Common myeloid progenitor, CD34-positive (primary cell): Measurements from ENCODE around the gene STX16.

Experiments used
- CTCF ChIA-PET: fragments of 350-600 bp; sonication (Branson Sonifier 250); formaldehyde crosslinking; loops from one replicate; lab custom pipeline; 2021; ENCODE audit warnings: antibody characterized with exemption; lab: Charles Lee
- POLR2A ChIA-PET: fragments of 350-600 bp; sonication (Branson Sonifier 250); formaldehyde crosslinking; loops from one replicate; lab custom pipeline; 2021; ENCODE audit warnings: antibody characterized with exemption; lab: Charles Lee
- DNase-seq, 3 donors: peaks; one replicate each; pipeline versions ENCODE4 v3.0.0 to v3.0.0-alpha.2; 2013
- H3K27ac ChIP-seq, 2 experiments: 1 replicate in 1 of 2; 2 replicates in 1 of 2; pipeline ENCODE4 v1.7.0; 2013; ENCODE audit warnings: inconsistent platforms in 2 of 2, low read length in 2 of 2, mild to moderate bottlenecking in 2 of 2, low read depth in 1 of 2, moderate library complexity in 1 of 2; ENCODE audit not compliant: severe bottlenecking in 2 of 2, insufficient read depth in 1 of 2, poor library complexity in 1 of 2
- H3K27me3 ChIP-seq, 5 experiments: replicated peaks in 2 of 5; 1 replicate in 3 of 5; 2 replicates in 2 of 5; pipeline versions ENCODE4 v1.6.1 to v1.7.0; 2013; ENCODE audit warnings: low read length in 4 of 5, mild to moderate bottlenecking in 2 of 5, moderate library complexity in 2 of 5, inconsistent platforms in 1 of 5; ENCODE audit not compliant: insufficient read depth in 5 of 5, control insufficient read depth in 4 of 5
- H3K36me3 ChIP-seq, 4 experiments: 1 replicate in 2 of 4; 2 replicates in 2 of 4; pipeline versions ENCODE4 v1.6.1 to v1.7.0; 2013; ENCODE audit warnings: low read length in 3 of 4, control low read depth in 1 of 4, mild to moderate bottlenecking in 1 of 4; ENCODE audit not compliant: control insufficient read depth in 4 of 4, insufficient read depth in 4 of 4
- H3K4me1 ChIP-seq, 4 experiments: 1 replicate in 3 of 4; 2 replicates in 1 of 4; pipeline versions ENCODE4 v1.6.1 to v1.7.1; 2013; ENCODE audit warnings: low read length in 3 of 4, mild to moderate bottlenecking in 3 of 4, control low read depth in 1 of 4, inconsistent platforms in 1 of 4, moderate library complexity in 1 of 4; ENCODE audit not compliant: control insufficient read depth in 4 of 4, insufficient read depth in 4 of 4; ENCODE audit errors: control extremely low read depth in 1 of 4
- H3K4me3 ChIP-seq, 7 experiments: 1 replicate in 4 of 7; 2 replicates in 3 of 7; pipeline versions ENCODE4 v1.5.1 to v1.7.0; 2013; ENCODE audit warnings: mild to moderate bottlenecking in 7 of 7, low read length in 6 of 7, moderate library complexity in 6 of 7, inconsistent platforms in 2 of 7, low read depth in 2 of 7, control low read depth in 1 of 7; ENCODE audit not compliant: insufficient read depth in 4 of 7, control insufficient read depth in 1 of 7; ENCODE audit errors: extremely low read depth in 1 of 7
- H3K9me3 ChIP-seq, 5 experiments: 1 replicate in 4 of 5; 2 replicates in 1 of 5; pipeline versions ENCODE4 v1.6.1 to v1.7.1; 2013; ENCODE audit warnings: low read length in 4 of 5, mild to moderate bottlenecking in 2 of 5, inconsistent platforms in 1 of 5, low read depth in 1 of 5, moderate library complexity in 1 of 5; ENCODE audit not compliant: control insufficient read depth in 4 of 5, insufficient read depth in 2 of 5; ENCODE audit errors: control extremely low read depth in 1 of 5
- WGBS: methylation state at CpG from one replicate; pipeline ENCODE4 v1.1.5; 2013; ENCODE audit not compliant: insufficient coverage; 5-methylcytosine and 5-hydroxymethylcytosine counted together

The STX16 gene

DNA sequence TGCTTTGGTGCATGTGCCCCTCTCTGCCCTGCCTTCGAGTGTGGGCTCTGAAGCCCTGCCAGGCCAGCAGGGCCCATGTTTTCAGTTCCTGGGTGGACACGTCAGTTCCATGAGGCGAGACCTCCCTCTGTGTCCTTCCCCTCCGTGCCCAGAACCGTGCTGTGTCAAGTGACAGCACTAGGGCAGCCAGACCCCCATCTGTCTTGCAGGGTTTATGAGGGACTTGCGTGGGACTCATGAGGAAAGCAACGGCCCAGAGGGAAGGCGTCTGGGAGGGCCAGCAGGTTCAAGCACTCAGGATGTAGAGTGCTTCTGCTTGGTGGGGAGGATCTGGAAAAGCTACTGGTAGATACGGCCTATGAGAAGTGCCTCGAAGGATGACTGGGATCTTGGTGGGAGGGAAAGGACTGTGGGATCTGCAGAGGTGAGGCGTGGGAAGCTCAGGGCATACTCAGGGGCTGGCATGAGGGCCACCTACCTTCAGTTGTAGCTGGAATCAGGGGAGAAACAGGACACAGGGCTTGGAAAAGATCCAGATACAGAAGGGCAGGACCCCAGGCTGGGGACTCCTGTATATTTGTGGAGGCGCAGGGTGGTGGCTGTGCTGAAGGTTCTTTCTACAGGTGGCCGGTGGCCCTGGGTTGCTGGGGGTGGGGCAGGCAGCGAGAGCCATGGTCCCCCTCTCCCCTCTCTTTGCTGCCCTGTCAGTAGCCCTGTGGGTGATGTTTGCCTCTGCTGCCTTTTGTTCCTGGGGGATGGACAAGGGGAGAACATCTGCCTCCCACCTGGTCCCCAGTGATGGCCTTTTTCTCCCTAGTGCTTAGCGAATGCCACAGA is 47.0 kb downstream of the STX16 start:
- POLR2A ChIA-PET: no interaction called here
- Histone ChIP-seq H3K27me3 (no peaks in the 10 kb centered on the region), H3K27ac (no peak overlapping the region), H3K9me3 (no peaks in the 10 kb centered on the region), H3K36me3 (peaks cover 10 to 65% (median 33%) of the 10 kb centered on the region in 4 experiments), H3K4me1 (peaks cover 0 to 12% (median 11%) of the 10 kb centered on the region in 4 experiments), H3K4me3 (no peak overlapping the region)
- CTCF ChIA-PET: no interaction called here
- no peak for DNase-seq
- 96% methylated on average over 11 of the region's 15 CpGs for WGBS

- DNase-seq: no peak
- ChIA-PET CTCF (no interaction called here), POLR2A (no interaction called here)
- Histone ChIP-seq H3K27ac (no peak overlapping the region), H3K36me3 (peaks cover 18 to 74% (median 42%) of the 10 kb centered on the region in 4 experiments), H3K9me3 (peaks cover 0 to 1% (median 0%) of the 10 kb centered on the region in 5 experiments), H3K27me3 (no peaks in the 10 kb centered on the region), H3K4me3 (no peak overlapping the region), H3K4me1 (peaks cover 0 to 3% (median 2%) of the 10 kb centered on the region in 4 experiments)
- 95% methylated on average over 24 of the region's 27 CpGs for WGBS
Measured at GRCh38 chr20:58698741-58699622, 47.9 kb downstream of the STX16 start.

DNA sequence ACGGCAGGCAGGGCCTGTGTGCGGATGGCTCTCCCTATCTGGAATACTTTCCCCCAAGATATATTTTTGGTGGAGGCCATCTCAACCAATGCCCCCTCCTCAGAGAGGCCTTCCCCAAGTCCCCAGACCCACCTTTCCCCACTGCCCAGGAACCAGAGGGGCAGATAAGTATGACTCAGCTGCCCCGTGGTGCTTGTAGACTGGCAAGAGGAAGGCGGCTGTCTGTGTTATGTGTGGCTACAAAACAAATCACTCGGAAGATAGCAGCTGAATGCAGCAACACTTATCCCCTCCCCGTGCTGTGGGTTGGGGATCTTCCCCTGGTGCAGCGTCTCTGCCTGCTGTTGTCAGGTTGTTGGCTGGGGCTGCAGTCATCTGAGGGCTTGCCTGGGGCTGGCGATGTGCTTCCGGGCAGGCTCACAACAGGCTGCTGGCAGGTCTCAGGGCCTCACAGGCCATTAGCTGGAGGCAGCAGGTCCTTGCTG is 48.6 kb downstream of the STX16 start:
- DNase-seq: no peak
- peaks cover 18 to 81% (median 43%) of the 10 kb centered on the region in 4 experiments for H3K36me3 ChIP-seq

DNA sequence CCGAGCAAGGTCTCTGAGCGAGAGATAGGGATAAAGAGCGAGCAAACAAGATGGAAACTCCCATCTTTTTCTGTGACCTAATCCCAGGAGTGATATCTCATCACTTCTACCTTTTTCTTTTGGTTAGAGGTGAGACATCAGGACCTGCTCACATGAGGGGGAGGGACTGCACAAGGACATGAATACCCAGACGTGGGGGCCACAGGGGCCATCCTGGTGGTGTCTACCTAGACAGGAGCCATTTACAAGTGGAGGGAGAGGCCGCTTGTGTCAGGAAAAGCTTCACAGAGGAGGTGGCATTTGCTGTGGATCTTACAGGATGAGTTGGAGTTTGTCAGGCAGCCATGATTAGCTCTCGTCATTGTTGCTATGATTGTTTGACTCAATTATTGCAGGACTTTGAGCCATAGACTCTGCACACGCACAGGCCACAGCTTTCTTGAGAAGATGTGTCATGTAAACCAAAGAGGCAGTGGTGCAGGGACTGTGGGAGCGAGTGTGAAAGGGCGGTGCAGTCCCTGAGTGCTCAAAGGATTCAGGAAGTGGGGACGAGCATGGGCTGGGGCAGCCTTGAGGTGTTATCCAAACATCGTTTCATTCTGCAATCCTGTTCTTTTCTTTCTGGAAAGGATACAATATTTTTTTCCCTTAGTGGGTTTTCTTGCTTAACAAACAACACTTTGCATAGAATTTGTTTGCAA is 49.2 kb downstream of the STX16 start:
- no peaks in the 10 kb centered on the region for H3K27me3 ChIP-seq
- POLR2A ChIA-PET: no interaction called here
- H3K9me3 ChIP-seq: peaks cover 0 to 4% (median 0%) of the 10 kb centered on the region in 5 experiments
- peaks cover 18 to 82% (median 42%) of the 10 kb centered on the region in 4 experiments for H3K36me3 ChIP-seq
- DNase-seq: no peak
- H3K4me3 ChIP-seq: no peak overlapping the region
- H3K4me1 ChIP-seq: no peaks in the 10 kb centered on the region
- no peak overlapping the region for H3K27ac ChIP-seq
- WGBS: 97% methylated on average over 10 of the region's 11 CpGs
- CTCF ChIA-PET: interaction anchor here (1.2 kb wide), 1 partner anchor 49 kb away, joined by 3 read pairs; the partner anchor contains the start of gene STX16

More for the DNA sequence above, 48.6 kb downstream of the STX16 start:
- 98% methylated on average over 7 of the region's 9 CpGs for WGBS
- Histone ChIP-seq H3K4me3 (no peak overlapping the region), H3K27me3 (no peaks in the 10 kb centered on the region), H3K27ac (no peak overlapping the region), H3K4me1 (no peaks in the 10 kb centered on the region), H3K9me3 (peaks cover 0 to 4% (median 0%) of the 10 kb centered on the region in 5 experiments)
- CTCF ChIA-PET: interaction anchor here (1.2 kb wide), 1 partner anchor 48 kb away, joined by 3 read pairs; the partner anchor contains the start of gene STX16
- POLR2A ChIA-PET: no interaction called here

DNA sequence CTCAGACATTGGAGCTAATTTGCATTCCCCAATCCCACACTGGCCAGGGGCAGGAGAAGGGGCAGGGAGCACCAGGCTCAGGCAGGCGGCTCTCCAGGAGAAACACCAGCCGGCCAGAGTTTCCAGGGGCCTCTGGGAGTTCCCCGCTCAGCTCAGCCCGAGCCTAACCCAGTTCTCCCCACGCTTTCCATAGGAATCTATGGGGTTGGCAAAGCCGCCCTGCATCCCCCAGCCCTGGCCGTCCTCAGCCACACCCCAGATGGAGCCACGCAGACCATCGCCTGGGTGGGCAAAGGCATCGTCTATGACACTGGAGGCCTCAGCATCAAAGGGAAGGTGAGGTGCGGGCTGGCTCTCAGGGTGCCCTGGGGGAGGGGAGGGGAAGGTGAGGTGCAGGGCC is 49.7 kb downstream of the STX16 start:
- no peak overlapping the region for H3K27ac ChIP-seq
- H3K27me3 ChIP-seq: no peaks in the 10 kb centered on the region
- H3K4me3 ChIP-seq: no peak overlapping the region
- no peaks in the 10 kb centered on the region for H3K4me1 ChIP-seq
- H3K36me3 ChIP-seq: peaks cover 18 to 78% (median 40%) of the 10 kb centered on the region in 4 experiments
- POLR2A ChIA-PET: no interaction called here
- no peak for DNase-seq
- peaks cover 0 to 4% (median 0%) of the 10 kb centered on the region in 5 experiments for H3K9me3 ChIP-seq
- 96% methylated on average over 5 of the region's 11 CpGs for WGBS
- CTCF ChIA-PET: interaction anchor here (1.2 kb wide), 1 partner anchor 50 kb away, joined by 3 read pairs; the partner anchor contains the start of gene STX16

- no peak overlapping the region for H3K4me3 ChIP-seq
- peaks cover 18 to 72% (median 34%) of the 10 kb centered on the region in 4 experiments for H3K36me3 ChIP-seq
- DNase-seq: no peak
- ChIA-PET POLR2A (no interaction called here), CTCF (no interaction called here)
- H3K4me1 ChIP-seq: no peaks in the 10 kb centered on the region
- no peaks in the 10 kb centered on the region for H3K27me3 ChIP-seq
- WGBS: 97% methylated on average over 20 of the region's 29 CpGs
- H3K27ac ChIP-seq: no peak overlapping the region
- H3K9me3 ChIP-seq: peaks cover 0 to 4% (median 0%) of the 10 kb centered on the region in 5 experiments
Measured at GRCh38 chr20:58701431-58702160, 50.5 kb downstream of the STX16 start.
